Activated T-cell treated with anti-CD3 and anti-CD28 coated beads for 1 hour (primary cell): Measurements from ENCODE around the gene CAND2.
A peak's percentile ranks its signal among the peaks of the same experiment; 100 is the strongest.
"Not testable (repeated sequence)": the region's sequence is repeated elsewhere in the genome, so short reads cannot be mapped to it uniquely, and the experiment has no call there.

Source experiments
- DNase-seq: peaks from one replicate; pipeline ENCODE4 v3.0.0-alpha.2; 2020; ENCODE audit warnings: low read depth

CAND2 gene

DNA sequence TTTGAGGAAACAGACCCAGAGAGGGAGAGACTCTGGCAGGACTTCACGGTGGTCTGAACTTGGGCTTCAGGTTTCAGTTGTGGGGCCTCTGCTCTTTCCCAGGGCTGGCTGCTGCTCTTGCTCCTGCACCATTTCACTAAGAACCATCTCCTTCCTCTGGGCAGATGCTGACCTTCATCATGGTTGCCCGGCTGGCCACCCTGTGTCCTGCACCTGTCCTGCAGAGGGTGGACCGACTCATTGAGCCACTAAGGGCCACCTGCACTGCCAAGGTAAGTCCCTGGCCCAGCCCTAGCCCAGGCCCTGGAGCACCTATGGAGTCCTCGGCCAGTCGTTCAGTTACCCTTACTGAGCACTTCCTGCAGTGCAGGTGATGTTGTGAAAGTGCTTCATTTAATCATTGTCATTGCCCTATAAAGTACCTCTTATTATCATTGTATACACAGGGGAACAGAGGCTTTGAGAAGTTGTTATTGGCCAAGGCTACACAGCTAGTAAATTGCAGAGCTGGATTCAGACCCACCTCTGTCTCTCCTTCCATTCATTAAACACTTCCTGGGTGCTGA, 34.9 kb downstream of the CAND2 start:
- DNase-seq, result no peak

DNA sequence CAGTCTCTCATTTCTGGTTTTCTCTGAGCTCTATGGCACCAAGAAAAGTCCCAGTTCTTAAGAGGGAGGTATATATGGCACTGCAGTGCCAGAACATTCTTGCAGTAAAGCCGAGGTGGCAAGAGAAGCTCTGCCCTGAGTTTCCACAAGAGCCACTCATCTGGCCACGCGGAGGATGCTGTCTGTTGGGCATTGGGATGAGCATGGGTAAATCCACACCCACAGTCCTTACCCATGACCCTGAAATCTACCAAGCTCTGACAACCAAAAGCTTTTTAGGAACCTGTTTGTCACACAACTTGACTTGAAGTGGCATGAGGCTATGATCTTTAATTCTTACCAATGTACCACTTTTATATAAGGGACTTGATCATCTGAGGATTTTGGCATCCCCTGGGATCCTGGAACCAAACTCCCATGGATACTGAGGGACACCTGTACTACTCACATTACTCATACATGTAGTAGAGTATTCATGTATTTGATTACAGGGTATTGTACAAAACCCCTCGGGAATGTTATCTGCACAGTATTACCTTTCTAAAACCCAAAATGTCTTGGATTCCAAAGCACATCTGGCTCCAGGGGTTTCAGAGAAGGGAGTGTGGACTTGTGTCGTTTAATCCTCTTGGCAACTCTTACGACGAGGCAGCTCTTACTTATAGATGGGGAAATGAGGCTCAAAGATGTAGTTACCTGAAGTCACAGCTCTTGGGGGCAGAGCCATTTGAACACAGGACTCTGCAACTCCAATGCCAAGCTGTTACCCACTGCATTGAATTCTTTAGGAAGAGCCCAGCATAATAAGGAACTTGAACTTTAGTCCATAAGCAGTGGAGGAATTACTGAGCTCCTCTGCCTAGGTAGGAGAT, 36.1 kb downstream of the CAND2 start:
- DNase-seq, result no peak

DNA sequence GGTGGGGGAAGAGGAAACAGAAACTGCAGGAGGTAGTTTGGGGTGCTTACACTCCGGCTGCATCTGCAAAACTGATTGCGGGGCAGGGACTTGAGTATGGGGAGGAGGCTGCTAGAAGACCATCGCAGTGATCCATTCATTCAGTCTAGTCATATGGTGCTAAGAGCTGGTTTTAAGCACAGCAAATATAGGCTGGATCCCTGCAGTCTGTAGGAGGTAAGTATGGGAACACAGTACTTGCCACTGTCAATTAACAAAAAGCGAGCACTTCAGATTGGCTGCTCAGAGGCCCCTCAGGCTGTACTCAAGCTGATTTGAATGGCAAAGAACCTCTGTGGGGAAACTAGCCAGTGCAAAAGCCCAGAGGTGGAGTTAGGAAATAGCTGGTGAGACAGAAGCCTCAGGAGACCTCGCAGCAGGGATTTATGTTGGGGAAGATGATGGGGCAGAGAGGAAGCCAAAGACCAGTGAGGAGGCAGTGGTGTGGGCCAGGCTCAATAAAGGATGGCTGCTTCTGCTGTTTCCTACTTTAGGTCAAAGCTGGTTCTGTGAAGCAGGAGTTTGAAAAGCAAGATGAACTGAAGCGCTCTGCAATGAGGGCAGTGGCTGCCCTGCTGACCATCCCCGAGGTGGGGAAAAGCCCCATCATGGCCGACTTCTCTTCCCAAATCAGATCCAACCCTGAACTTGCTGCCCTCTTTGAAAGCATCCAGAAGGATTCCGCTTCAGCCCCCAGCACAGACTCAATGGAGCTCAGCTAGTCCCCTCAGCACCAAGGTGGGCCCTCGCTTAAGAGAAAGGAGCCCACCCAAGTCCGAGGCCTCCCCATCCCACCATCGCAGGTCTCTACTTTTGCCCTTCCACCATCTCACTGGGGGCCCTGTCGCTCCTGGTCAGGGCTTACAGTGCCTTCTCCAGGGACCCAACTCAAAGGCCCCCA, 37.0 kb downstream of the CAND2 start:
- no peak for DNase-seq

DNA sequence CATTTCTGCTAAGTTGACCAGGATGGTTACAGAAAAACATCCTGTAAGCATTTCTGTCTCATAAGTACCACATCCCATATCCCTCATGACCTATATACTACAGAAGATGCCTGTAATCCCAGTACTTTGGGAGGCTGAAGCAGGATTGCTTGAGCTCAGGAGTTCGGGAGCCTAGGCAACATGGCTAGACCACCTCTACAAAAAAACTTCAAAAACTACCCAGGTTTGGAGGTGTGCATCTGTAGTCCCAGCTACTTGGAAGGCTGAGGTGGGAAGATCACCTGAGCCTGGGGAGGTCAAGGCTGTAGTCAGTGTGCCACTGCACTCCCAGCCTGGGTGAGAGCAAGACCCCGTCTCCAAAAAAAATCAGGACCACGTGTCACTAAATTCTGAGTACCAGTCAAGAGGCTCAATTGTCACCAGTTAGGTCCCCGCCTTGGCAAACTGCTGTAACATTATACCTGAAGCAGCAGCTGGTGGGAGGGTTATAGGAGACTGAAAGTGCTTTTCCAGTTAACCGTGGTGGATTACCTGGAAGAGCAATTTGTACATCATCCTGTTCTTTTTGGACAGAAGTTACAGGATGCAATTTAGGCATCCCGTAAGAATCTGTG, 38.7 kb downstream of the CAND2 start:
- no peak for DNase-seq

DNA sequence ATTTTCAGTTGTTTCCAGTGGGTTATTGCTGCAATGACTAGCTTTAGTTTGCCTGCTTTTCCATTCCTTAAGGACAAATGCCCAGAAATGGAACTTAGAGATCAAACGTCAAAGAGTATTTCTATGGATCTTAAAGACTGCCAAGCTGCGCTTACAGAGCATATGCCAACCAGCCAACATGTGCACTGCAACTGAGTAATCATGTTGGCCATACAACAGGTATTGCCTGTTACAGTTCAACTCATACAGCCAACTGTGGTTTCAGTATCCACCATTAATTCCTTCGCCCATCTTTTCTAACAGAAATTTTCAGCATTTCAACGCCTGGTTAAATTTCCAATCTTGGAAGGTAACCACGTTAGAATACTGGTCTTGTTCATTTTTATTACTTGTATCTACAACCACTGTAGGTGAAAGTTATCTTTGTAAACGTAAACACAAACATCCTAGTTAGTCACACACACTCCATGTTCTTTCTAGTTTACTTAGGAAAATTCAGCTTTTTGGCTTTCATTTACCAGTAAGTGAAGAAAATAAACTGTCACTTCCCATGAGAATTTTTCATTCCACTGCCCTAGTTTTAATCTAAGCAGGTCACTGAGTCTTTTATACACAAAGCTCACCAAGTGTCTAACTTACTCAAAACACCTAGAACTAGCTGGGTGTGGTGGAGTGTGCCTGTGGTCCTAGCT, 41.0 kb downstream of the CAND2 start:
- no peak for DNase-seq

DNA sequence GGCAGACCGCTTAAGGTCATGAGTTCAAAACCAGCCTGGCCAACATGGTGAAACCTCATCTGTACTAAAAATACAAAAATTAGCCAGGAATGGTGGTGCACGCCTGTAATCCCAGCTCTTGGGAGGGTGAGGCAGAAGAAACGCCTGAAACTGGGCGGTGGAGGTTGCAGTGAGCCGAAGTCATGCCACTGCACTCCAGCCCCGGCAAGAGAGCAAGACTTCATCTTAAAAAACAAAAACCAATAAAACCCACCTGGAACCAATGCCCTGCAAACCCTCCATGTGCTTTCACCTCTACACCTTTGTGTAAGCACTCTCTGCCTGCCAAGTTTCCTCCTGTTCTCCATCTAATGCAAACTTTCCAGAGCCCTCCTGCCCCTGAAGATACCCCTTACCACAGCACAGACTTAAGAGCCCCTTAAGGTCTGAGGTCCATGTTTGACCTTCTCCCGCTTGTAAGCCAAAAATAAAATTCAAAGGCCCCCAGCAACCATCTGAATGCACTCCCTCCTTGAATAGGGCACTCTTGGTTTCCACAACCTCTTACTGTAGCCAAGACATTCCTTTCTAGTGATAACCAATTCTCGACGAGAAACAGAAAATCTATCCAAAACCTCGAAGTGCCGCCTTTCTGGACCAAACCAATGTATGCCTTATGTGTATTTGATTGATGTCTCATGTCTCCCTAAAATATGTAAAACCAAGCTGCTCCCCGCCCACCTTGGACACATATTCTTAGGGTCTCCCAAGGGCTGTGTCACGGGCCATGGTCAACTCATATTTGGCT, 41.9 kb downstream of the CAND2 start:
- no peak for DNase-seq

DNA sequence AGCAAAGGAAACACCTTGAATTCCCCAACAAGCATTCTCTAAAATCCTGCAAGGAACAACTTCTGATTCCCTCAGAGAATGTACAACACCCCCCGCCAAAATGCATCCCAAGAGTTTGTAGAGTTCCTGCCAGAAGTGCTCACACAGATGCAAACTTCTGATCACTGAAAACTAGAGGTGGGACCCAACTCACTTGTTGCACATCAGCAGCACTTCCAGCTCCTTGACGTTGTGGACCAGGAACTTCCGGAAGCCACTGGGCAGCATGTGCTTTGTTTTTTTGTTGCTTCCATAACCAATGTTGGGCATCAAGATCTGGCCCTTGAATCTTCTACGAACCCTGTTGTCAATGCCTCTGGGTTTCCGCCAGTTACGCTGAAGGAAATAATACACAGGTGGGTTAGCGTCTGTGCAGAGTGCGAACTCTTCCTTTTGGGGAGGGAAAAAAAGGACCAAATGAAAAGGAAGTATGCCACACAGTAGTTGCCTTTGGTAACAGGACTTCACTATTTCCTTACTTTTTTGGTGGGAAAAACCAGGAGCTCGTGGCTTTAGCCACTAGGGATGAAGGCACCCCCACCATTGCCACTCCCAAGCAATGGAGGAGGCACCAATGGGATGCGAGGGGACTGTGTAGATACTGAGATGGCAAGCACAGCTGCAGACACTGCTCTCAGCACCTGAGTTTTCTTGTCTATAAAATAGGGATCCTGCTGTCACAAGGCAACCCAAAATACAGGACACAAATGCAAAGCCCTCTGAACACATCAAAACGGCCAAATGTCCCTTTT, 42.9 kb downstream of the CAND2 start:
- no peak for DNase-seq

DNA sequence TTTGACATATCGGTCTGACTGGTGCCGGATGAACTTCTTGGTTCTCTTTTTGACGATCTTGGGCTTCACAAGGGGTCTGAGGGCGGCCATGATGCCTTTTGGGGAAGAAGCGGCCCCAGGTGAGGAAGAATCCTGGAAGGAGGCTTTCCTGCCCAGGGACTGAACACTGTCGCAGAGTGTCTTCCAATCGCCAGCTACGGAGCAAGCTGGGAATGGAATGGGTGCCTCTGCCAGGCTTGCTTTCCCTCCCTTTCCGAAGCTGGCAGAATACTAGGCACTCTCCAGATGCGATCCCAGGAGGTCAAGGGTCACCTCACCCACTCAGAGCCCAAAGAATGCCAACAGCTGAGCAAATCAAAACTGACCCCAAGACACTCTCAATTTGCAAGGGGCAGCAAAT, 43.7 kb downstream of the CAND2 start:
- DNase-seq, result not testable (repeated sequence)

DNA sequence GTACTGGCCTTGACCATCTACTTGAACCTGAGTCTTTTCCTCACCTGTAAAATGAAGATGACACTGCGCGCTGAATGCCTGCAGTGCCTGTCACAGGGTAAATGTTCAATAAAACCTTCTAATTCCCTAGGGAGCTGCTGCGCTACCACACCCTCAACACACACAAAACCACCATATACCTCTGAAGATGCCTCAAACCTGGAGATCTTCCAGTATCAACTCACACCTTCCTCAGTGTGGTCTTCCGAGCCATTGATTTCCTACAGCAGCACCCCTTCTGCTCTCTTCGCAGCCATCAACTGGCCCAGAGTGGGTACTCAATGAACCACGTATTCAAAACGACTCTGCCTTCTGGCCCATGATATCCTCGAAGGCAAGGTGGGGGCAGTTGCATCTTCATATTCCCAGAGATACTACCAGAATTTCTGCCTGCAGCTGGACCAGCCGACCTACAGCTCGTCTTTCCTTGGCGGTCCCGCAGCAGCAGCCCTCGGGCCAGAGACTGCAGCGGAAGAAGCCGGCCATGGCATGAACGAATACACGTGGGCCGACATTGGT, 44.2 kb downstream of the CAND2 start:
- no peak for DNase-seq

DNA sequence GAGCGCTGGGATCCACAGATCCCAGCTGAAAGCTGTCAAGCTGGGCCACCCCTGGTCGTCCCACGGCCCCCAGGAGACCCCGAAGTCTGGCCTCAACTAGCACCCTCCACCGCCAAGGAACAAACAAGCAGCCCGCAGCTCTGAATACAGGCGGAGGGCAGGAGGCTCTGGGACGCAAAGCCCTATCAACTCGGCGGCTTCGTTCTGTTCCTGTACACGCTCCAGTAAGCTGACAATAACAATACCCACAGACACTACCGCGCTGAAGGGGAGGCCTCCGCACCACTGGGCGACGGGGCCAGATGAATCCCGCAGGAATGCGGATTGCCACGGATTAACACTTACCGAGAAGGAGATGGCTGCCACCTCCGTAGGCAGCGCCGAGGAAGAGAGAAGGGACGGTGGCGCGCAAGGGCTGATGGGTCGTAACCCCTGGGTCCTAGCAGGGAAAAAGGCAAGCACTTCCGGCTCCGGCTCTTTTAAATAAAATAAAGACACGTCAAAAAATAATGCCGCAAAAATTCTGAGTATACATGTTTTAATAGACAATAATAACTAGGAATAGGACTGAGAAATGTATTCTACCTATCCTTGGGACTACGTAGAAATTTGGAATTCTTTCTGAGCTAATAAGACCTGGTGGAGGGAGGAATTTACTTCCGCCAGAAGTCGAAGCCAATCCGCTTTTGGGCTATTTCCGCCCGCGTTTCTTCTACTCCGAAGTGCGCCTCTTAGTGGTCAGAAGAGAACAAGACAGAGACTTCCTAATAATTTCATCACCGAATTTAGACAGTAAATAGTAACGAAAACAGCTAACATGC, 44.9 kb downstream of the CAND2 start, which contains the start of gene RPL32:
TSS of gene RPL32 (minus strand) at position 417 of the 821 bp plus-strand sequence. CDS start 1,328 bp downstream, outside the sequence.
- DNase-seq, result peak; percentile 76

DNA sequence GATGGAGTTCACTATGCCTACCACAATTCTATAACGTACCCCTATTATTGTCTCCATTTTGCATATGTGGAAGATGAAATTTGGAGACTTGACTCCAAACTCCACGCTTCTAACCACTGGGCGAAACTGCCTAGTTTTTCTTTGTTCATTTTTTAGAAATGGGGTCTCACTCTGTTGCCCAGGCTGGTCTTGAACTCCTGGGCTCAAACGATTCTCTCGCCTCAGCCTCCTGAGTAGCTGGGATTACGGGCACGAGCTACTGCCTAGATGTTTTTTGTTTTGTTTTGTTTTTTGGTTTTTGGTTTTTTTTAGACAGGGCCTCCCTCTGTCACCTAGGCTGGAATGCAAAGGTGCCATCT, 45.5 kb downstream of the CAND2 start:
- no peak for DNase-seq

DNA sequence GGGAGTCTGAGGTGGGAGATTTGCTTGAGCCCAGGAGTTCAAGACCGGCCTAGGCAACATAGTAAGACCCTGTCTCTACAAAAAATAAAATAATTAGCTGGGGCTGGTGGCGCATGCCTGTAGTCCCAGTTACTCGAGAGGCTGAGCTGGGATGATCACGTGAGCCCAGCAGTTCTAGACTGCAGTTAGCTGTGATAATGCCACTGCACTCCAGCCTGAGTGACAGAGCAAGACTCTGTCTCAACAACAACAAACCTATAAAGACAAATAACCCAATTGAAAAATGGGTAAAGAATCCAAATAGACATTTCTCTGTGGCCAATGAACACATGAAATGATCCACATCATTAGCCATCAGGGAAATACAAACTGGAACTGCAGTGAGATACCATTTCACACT, 46.0 kb downstream of the CAND2 start:
- DNase-seq, result no peak

DNA sequence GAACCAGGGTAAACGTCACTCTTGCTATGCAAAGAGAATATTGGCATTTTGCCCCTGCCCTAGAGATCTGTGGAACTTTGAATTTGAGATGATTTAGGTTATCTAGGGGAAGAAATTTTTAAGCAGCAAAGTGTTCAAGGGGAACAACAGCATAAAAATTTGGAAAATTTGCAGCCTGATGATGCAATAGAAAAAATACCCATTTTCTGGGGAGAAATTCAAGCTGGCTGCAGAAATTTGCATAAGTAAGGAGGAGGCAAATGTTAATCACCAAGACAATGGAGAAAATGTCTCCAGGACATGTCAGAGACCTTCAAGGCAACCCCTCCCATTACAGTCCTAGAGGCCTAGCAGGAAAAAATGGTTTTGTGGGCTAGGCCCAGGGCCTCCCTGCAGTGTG, 49.3 kb downstream of the CAND2 start:
- DNase-seq, result no peak

DNA sequence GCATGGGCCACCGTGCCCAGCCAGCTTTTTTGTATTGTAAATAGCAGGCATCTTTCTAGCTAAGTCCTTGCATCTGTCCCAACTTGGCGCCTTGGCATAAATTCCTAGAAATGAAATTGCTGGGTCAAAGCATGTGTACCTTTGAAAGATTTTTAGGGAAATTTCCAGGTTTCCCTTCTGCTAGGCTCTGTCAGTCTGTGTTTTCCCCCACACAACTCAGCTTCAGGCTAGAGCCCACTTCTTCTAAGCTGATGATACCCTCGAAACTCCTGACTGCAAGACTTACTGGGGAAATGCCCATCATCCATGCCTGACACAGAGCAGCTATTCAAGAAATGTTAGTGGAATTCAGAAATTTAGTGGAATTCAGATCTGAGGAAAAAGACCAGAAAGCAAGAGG, 55.7 kb downstream of the CAND2 start:
- DNase-seq, result no peak

DNA sequence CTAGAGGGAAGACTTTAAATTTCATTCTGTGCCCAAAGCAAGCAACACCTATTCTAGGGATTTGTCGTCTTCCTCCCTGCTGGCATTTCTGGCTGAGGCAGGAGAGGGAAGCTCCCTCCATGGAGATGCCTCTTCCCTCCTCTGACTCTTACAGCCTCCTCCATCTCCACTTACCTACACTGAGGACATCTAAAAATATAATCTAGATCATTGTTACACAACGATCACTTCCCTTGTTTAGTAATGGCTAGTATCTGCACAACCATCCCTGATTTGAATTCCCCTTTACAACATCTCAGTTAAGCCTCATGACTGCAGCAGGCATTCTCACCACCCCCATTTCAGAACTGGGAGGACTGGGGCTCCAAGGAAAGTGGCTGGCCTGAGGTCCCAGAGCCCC, 57.4 kb downstream of the CAND2 start:
- DNase-seq, result not testable (repeated sequence)

DNA sequence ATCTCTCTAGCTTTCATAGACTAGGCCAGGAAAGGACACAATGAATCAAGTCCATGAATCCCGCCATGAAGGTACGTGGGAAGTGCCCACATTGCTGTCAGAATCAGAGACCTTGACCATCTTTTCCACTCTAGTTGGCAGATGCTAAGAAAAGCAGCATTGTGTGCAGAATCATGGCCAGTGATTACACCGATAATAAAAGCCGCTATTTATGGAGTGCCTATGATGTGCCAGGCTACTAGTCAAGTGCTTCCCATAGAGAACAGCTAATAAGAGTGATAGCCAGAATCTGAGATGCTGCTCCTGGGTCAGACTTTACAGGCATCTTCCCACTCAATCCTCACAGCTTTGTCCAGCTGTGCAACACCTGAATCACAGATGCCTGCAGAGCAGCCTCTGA, 58.1 kb downstream of the CAND2 start:
- DNase-seq, result no peak

DNA sequence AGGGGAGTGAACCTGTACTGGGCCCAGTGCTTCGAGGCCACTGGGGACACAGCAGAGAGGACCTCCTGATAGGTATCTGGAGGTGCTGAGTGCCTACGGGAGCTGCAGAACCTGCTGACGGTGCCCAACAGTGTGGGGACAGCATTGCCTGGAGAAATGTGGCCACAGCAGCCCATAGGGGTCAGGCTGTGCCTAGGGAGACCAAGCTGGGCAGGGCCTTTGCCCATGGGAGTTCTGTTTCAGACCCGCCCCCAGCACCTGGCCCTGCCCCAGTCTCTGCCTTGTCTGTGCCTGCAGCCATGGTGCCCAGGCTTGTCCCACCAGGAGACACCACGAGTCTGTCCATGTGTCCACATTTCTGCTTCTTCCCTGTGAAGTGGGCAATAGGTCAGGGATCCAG, 60.1 kb downstream of the CAND2 start:
- no peak for DNase-seq

DNA sequence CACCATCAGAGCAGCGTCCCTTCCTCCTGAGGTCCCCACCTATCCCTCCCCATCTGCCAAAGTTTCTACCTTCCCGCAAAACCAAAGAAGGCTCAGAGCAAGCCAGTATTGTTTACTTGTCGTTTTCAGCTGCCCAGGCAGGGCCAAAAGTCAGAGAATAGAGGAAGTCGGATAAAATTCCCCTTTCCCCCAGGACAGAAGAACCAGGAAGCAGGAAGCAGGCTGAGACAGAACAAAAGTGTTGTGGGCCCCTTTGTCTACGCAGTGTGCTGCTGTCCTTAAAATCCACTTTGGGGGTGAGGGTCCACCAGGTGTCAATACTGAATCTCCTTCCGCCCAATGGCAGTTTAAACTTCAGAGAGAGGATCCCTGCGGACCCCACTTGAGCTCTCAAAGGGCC, 63.4 kb downstream of the CAND2 start:
- no peak for DNase-seq

DNA sequence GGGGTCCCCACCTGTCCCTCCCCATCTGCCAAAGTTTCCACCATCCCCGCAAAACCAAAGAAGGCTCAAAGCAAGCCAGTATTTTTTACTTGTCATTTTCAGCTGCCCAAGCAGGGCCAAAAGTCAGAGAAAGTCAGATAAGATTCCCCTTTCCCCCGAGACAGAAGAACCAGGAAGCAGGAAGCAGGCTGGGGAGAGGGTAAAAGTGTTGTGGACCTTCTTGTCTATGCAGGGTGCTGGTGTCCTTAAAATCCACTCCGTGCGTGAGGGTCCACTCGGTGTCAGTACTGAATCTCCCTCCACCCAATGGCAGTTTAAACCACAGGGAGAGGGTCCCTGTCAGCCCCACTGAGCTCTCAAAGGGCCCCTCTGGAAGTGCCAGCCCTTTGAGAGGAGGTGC, 65.1 kb downstream of the CAND2 start:
- DNase-seq, result no peak
